GM13977 (cell line): ENCODE results near the gene DIP2A.

ENCODE experiments used
- DNase-seq: peaks from one replicate; pipeline ENCODE4 v3.0.0; 2012; ENCODE audit warnings: low spot score
- CTCF ChIP-seq: IDR thresholded peaks from 2 replicates; pipeline ENCODE4 v1.5.1; 2012; ENCODE audit warnings: mild to moderate bottlenecking, control low read depth; ENCODE audit not compliant: insufficient read depth; ENCODE audit errors: extremely low read depth, missing control alignments
- in situ Hi-C: fragments of 300-500 bp; cut with MboI; formaldehyde crosslinking; loops from one replicate; pipeline ENCODE4 v1.12.0; 2022; ENCODE audit warnings: low sequenced_read_pairs, low pct_unique_long_range_greater_than_20kb, mixed read lengths, inconsistent platforms; ENCODE audit not compliant: unreplicated experiment

The DIP2A gene

GRCh38 chr21:46483300-46484295, 24.9 kb downstream of the DIP2A start:
- TF ChIP-seq CTCF, result no peak
- in situ Hi-C loops, result no loop called here
- DNase-seq, result no peak

- in situ Hi-C loops, result no loop called here
- no peak for TF ChIP-seq CTCF
- no peak for DNase-seq
Measured at GRCh38 chr21:46486481-46487126, 27.9 kb downstream of the DIP2A start.

DNA sequence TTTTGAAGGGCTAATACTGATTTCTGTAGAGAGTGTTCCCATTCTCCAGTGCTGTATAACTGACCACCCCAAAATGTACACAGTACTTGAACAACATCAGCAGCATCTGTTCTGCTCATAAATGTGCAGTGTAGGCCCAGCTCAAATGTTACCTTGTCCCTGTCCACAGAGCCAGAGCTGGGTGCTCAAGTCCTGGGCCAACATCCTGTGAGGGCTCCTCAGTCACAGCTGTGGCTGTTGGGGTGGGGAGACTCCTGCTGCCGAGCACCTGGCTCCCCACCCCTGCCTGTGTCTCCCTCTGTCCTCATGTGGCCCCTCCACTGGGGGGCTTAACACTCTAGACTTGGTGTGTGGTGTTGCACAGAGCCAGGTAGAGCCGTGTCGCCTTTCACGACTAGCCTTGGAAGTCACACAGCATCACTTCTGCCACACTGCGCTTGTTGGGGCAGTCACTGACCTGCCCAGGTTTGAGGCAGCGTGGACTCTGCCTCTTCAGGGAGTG, 30.5 kb downstream of the DIP2A start:
- in situ Hi-C loops, result no loop called here
- DNase-seq, result no peak
- no peak for TF ChIP-seq CTCF

DNA sequence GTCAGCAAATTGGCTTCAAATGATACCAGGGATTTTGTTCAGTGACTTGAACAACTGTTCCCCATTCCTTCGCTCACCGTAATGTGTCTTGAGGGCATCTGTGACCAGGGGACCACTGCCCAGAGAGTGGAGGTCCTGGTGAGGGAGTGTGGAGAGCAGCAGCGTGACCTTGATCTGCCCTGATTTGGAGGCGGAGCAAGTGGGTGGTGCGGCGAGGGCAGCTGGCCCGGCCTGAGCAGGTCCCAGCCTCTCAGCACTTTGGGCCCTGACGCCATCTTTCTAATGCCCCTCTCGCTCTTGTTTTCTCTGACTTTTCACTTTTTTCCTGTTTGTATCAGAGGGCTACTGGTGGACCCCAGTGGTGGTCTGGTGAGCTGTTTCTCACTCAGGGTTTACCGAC, 31.1 kb downstream of the DIP2A start:
- in situ Hi-C loops, result no loop called here
- no peak for TF ChIP-seq CTCF
- no peak for DNase-seq

- TF ChIP-seq CTCF, result no peak
- in situ Hi-C loops, result no loop called here
- DNase-seq, result no peak
Measured at GRCh38 chr21:46491553-46491952, 32.9 kb downstream of the DIP2A start.

- in situ Hi-C loops, result no loop called here
- DNase-seq, result no peak
- TF ChIP-seq CTCF, result no peak
Measured at GRCh38 chr21:46492851-46493250, 34.2 kb downstream of the DIP2A start.
